Measurements from ENCODE around the gene FOXL1. TPM values are rescaled to one million over a fixed set of nuclear protein-coding genes. Genes with fewer than 3 reads are reported as not detected.

The FOXL1 gene
- total and polyA plus RNA-seq, 2 of the 13 experiments (the other 11 are each of a cell fraction or from before 2014, with no cell fraction given) = not detected

DNA sequence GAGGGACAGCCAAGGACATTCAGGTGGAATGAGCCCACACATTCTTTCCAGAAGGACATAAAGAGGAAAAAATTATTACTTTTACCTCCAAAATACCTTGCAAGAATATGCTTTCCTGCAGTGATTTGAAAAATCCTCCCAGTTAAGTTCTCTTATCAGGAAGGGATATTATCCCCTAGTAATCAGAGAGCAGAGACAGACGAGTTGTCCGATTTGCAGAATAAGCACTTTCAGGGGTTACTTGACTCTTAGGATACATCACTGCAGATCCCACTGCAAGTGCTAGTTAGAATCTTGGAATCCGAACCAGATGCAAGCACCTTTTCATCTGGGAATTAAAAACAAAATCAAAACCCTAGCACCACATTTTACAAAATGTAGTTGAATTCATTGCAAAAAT lies 33.6 kb downstream of the FOXL1 start:
- WGBS (ENCODE audit: low lambda C conversion rate) = 63% methylated on average over 3 of the region's 3 CpGs
- ChIA-PET POLR2A (no interaction called here), CTCF (ENCODE audit: low intra/inter-chr PET ratio, low total read pairs) (no interaction called here)
- Histone ChIP-seq H3K27ac (ENCODE audit: extremely low read length, insufficient read depth, low read length) (no peak overlapping the region), H2AFZ (ENCODE audit: low read length) (no peak overlapping the region), H3K36me3 (replicated peaks in 1 of 2; ENCODE audit: control insufficient read depth in 1 of 2, insufficient read depth in 2 of 2, low read length in 2 of 2) (no peaks in the 10 kb centered on the region), H3K4me3 (replicated peaks in 1 of 3; ENCODE audit: insufficient read depth in 1 of 3, low read depth in 2 of 3, low read length in 3 of 3) (no peak overlapping the region), H3K9ac (ENCODE audit: insufficient read depth, low read depth, low read length) (no peak overlapping the region), H3K79me2 (ENCODE audit: insufficient read depth, low read length) (no peaks in the 10 kb centered on the region), H3K27me3 (ENCODE audit: control insufficient read depth in 1 of 2, insufficient read depth in 2 of 2, low read length in 2 of 2) (peaks cover 4 to 30% of the 10 kb centered on the region in 2 experiments; a peak in 4 of 5 replicates), H4K20me1 (ENCODE audit: insufficient read depth, low read length) (no peaks in the 10 kb centered on the region), H3K9me3 (ENCODE audit: low read length) (no peaks in the 10 kb centered on the region), H3K4me2 (ENCODE audit: low read depth, low read length) (no peak overlapping the region), H3K4me1 (ENCODE audit: insufficient read depth, low read length) (peaks cover 13% of the 10 kb centered on the region)
- DNase-seq (ENCODE audit: low spot score) = no peak
- in situ Hi-C loops (cut with HindIII; ENCODE audit: extremely low pct_ligation_motif_present, low pct_unique_long_range_greater_than_20kb) = no loop called here
- intact Hi-C loops (cut with micrococcal nuclease; ENCODE audit: unreplicated experiment) = no loop called here
- ATAC-seq = no peak
- no TSS peak for BruUV-seq (replicated peaks)
- peak; percentile 64 to 75 for TF ChIP-seq MAFK (conservative IDR thresholded peaks at IDR 0.05 in 1 of 2, IDR thresholded peaks at IDR 0.05 in 1 of 2; ENCODE audit: low read length in 2 of 2)
- TF ChIP-seq ZNF24 (IDR thresholded peaks at IDR 0.05) = no peak
- TF ChIP-seq MAFF (IDR thresholded peaks at IDR 0.05; ENCODE audit: low read depth, low read length) = peak; percentile 68
- FAIRE-seq = no peak

DNA sequence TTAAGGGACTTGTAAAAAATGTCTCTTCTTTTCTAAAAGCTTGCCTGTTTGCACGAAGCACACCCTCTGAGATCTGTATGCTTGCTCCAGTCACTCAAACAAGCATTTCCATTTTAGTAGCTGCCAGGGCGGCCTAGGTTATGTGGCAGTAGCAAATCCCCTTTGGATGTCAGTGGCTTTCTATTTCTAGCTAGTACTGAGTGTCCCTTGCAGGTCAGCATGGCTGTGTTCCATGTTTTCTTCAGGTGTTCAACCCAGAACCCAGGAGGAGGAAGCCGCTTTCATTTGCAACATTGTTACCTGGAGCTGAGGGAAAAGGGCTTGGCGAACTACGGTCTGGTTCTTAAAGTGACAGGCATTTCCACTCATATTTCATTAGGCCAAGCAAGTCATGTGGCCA lies 36.4 kb downstream of the FOXL1 start:
- POLR2A ChIA-PET = no interaction called here

More for the DNA sequence above, 36.4 kb downstream of the FOXL1 start:
- in situ Hi-C loops (cut with HindIII; ENCODE audit: extremely low pct_ligation_motif_present, low pct_unique_long_range_greater_than_20kb) (no loop called here), intact Hi-C loops (cut with micrococcal nuclease; ENCODE audit: unreplicated experiment) (no loop called here)
- no peak for TF ChIP-seq RFXAP (CRISPR knock-in tag; IDR thresholded peaks at IDR 0.05; ENCODE audit: borderline replicate concordance)
- TF ChIP-seq, protein P1, sequence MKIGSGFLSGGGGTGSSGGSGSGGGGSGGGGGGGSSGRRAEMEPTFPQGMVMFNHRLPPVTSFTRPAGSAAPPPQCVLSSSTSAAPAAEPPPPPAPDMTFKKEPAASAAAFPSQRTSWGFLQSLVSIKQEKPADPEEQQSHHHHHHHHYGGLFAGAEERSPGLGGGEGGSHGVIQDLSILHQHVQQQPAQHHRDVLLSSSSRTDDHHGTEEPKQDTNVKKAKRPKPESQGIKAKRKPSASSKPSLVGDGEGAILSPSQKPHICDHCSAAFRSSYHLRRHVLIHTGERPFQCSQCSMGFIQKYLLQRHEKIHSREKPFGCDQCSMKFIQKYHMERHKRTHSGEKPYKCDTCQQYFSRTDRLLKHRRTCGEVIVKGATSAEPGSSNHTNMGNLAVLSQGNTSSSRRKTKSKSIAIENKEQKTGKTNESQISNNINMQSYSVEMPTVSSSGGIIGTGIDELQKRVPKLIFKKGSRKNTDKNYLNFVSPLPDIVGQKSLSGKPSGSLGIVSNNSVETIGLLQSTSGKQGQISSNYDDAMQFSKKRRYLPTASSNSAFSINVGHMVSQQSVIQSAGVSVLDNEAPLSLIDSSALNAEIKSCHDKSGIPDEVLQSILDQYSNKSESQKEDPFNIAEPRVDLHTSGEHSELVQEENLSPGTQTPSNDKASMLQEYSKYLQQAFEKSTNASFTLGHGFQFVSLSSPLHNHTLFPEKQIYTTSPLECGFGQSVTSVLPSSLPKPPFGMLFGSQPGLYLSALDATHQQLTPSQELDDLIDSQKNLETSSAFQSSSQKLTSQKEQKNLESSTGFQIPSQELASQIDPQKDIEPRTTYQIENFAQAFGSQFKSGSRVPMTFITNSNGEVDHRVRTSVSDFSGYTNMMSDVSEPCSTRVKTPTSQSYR (CRISPR knock-in tag; IDR thresholded peaks at IDR 0.05; ENCODE audit: borderline replicate concordance) = no peak
- no peak for TF ChIP-seq POLR2G (IDR thresholded peaks at IDR 0.05; ENCODE audit: low read depth, low read length)
- no peak for TF ChIP-seq ZNF883 (CRISPR knock-in tag; IDR thresholded peaks at IDR 0.05; ENCODE audit: not compliant biosample characterization)
- TF ChIP-seq ZMYM4 (CRISPR knock-in tag; IDR thresholded peaks at IDR 0.05) = no peak
- no peak for TF ChIP-seq SMAD3 (CRISPR knock-in tag; IDR thresholded peaks at IDR 0.05)
- no peak for TF ChIP-seq ZNF501 (CRISPR knock-in tag; IDR thresholded peaks at IDR 0.05)
- no peak for TF ChIP-seq ZNF772 (CRISPR knock-in tag; IDR thresholded peaks at IDR 0.05)
- TF ChIP-seq HMG20A (CRISPR knock-in tag; IDR thresholded peaks at IDR 0.05; ENCODE audit: borderline replicate concordance) = no peak
- no peak for TF ChIP-seq ZNF234 (CRISPR knock-in tag; conservative IDR thresholded peaks at IDR 0.05)
- DNase-seq (ENCODE audit: low spot score) = no peak
- H3K79me2 ChIP-seq (ENCODE audit: insufficient read depth, low read length) = no peaks in the 10 kb centered on the region
- no peak overlapping the region for H2AFZ ChIP-seq (ENCODE audit: low read length)
- no peaks in the 10 kb centered on the region for H4K20me1 ChIP-seq (ENCODE audit: insufficient read depth, low read length)
- no peaks in the 10 kb centered on the region for H3K9me3 ChIP-seq (ENCODE audit: low read length)
- no peak for ATAC-seq
- H3K36me3 ChIP-seq (replicated peaks in 1 of 2; ENCODE audit: control insufficient read depth in 1 of 2, insufficient read depth in 2 of 2, low read length in 2 of 2) = no peaks in the 10 kb centered on the region
- H3K4me1 ChIP-seq (ENCODE audit: insufficient read depth, low read length) = peaks cover 13% of the 10 kb centered on the region
- H3K4me3 ChIP-seq (replicated peaks in 1 of 3; ENCODE audit: insufficient read depth in 1 of 3, low read depth in 2 of 3, low read length in 3 of 3) = no peak overlapping the region
- no peak for FAIRE-seq
- no TSS peak for BruUV-seq (replicated peaks)
- H3K4me2 ChIP-seq (ENCODE audit: low read depth, low read length) = no peak overlapping the region
- H3K27ac ChIP-seq (ENCODE audit: extremely low read length, insufficient read depth, low read length) = no peak overlapping the region
- H3K27me3 ChIP-seq (ENCODE audit: control insufficient read depth in 1 of 2, insufficient read depth in 2 of 2, low read length in 2 of 2) = peaks cover 7 to 32% of the 10 kb centered on the region in 2 experiments; a peak in 4 of 5 replicates
- WGBS (ENCODE audit: low lambda C conversion rate) = 32% methylated on average over 5 of the region's 5 CpGs
- H3K9ac ChIP-seq (ENCODE audit: insufficient read depth, low read depth, low read length) = no peak overlapping the region
- CTCF ChIA-PET (ENCODE audit: low intra/inter-chr PET ratio, low total read pairs) = no interaction called here
